BE2C (cell line): Measurements from ENCODE around the gene PCNX3.

ENCODE experiments used
- DNase-seq: peaks from one replicate; pipeline ENCODE4 v3.0.0-alpha.2; 2020
- H3K27me3 ChIP-seq: fragments of 250-450 bp; sonication (Bioruptor Pico); 2 replicates; pipeline ENCODE4 v1.5.1; 2020; ENCODE audit warnings: mild to moderate bottlenecking
- H3K36me3 ChIP-seq: fragments of 250-450 bp; sonication (Bioruptor Pico); 2 replicates; pipeline ENCODE4 v1.5.1; 2020; ENCODE audit warnings: mild to moderate bottlenecking
- H3K4me1 ChIP-seq: fragments of 250-450 bp; sonication (Bioruptor Pico); 2 replicates; pipeline ENCODE4 v1.5.1; 2020
- H3K4me3 ChIP-seq: 2 replicates; pipeline ENCODE4 v1.5.1; 2011; ENCODE audit warnings: low read depth, low read length
- H3K9me3 ChIP-seq: fragments of 250-450 bp; sonication (Bioruptor Pico); 2 replicates; pipeline ENCODE4 v1.5.1; 2020
- CTCF ChIP-seq: IDR thresholded peaks from 2 replicates; pipeline ENCODE4 v1.5.1; 2012; ENCODE audit warnings: mild to moderate bottlenecking, low read depth, low read length

The PCNX3 gene

DNA sequence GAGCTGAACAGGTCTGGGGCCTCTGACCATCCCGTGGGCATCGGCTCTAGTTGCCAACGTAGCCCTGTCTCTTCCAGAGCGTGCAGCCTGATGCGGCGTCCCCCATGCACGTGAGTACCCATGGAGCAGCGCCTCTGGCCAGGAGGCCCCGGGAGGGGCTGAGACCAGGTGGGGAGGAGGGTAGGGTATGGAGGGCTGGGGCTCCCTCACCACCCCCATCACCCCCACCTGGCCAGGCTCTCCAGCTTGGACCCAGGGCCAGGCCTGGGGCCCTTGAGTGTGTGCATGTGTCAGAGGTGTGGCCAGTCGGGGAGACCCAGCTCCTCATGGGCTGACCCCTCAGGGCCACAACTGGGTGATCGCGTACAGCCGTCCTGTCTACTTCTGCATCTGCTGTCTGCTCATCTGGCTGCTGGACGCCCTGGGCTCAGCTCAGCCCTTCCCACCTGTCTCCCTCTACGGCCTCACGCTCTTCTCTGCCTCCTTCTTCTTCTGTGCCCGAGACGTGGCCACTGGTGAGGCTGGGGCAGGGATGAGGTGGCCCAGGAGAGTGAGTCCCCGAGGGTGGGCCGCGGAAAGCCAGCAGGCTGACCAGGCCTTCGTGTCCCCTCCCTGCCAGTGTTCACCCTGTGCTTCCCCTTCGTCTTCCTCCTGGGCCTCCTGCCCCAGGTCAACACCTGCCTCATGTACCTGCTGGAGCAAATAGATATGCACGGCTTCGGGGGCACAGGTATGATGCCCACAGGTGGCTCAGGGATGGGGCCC, 8.5 kb downstream of the PCNX3 start:
- H3K36me3 ChIP-seq = peaks cover 2% of the 10 kb centered on the region
- DNase-seq = no peak

DNA sequence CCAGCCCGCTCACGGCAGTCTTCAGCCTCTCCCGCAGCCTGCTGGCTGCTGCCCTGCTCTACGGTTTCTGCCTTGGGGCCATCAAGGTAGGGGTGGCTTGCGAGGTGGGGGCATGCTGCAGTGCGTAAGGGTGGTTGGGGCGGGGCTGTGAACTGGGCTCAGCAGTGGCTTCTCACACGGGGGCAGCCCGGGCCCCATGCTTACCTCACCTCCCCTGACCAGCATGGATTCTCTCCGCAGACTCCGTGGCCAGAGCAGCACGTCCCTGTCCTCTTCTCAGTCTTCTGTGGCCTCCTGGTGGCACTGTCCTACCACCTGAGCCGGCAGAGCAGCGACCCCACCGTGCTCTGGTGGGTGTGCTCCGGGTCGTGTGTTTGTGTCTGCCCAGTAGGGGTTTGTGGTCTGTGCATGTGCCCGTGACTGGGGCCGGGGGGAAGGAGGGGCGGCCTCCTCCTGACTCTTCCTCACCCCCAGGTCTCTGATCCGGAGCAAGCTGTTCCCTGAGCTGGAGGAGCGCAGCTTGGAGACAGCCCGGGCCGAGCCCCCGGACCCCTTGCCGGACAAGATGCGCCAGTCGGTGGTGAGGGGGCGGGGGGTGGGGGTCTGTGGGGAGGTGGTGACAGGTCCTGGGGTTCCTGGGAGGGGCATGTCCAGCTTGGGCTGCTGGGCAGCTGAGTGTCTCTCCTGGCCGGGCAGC, 9.5 kb downstream of the PCNX3 start:
- no peak for TF ChIP-seq CTCF

More for the DNA sequence above, 8.5 kb downstream of the PCNX3 start:
- Histone ChIP-seq H3K27me3 (no peaks in the 10 kb centered on the region), H3K4me1 (no peaks in the 10 kb centered on the region), H3K4me3 (no peak overlapping the region), H3K9me3 (no peaks in the 10 kb centered on the region)
- TF ChIP-seq CTCF = no peak

GRCh38 chr11:65625628-65626342, 10.2 kb downstream of the PCNX3 start:
- peaks cover 4% of the 10 kb centered on the region; the same call in 1 of the 2 replicates for H3K36me3 ChIP-seq
- no peaks in the 10 kb centered on the region for H3K27me3 ChIP-seq
- peak; percentile 55 for TF ChIP-seq CTCF
- no peaks in the 10 kb centered on the region for H3K9me3 ChIP-seq
- peak; percentile 64 for DNase-seq
- H3K4me1 ChIP-seq = no peaks in the 10 kb centered on the region
- no peak overlapping the region for H3K4me3 ChIP-seq

More for the DNA sequence above, 9.5 kb downstream of the PCNX3 start:
- H3K36me3 ChIP-seq = peaks cover 4% of the 10 kb centered on the region
- H3K4me3 ChIP-seq = no peak overlapping the region
- H3K9me3 ChIP-seq = no peaks in the 10 kb centered on the region
- DNase-seq = no peak
- H3K27me3 ChIP-seq = no peaks in the 10 kb centered on the region
- no peaks in the 10 kb centered on the region for H3K4me1 ChIP-seq

- Histone ChIP-seq H3K4me3 (no peak overlapping the region), H3K27me3 (no peaks in the 10 kb centered on the region), H3K4me1 (no peaks in the 10 kb centered on the region), H3K9me3 (no peaks in the 10 kb centered on the region), H3K36me3 (peaks cover 4% of the 10 kb centered on the region; the same call in 1 of the 2 replicates)
- no peak for DNase-seq
- no peak for TF ChIP-seq CTCF
Measured at GRCh38 chr11:65627202-65627601, 11.6 kb downstream of the PCNX3 start.

GRCh38 chr11:65629579-65629978, 14.0 kb downstream of the PCNX3 start:
- no peak for TF ChIP-seq CTCF
- H3K36me3 ChIP-seq = peaks cover 4% of the 10 kb centered on the region; the same call in 1 of the 2 replicates

More at GRCh38 chr11:65629579-65629978, 14.0 kb downstream of the PCNX3 start:
- Histone ChIP-seq H3K4me3 (no peak overlapping the region), H3K9me3 (no peaks in the 10 kb centered on the region), H3K27me3 (no peaks in the 10 kb centered on the region), H3K4me1 (no peaks in the 10 kb centered on the region)
- no peak for DNase-seq
